CD8-positive, alpha-beta memory T cell (primary cell): Measurements from ENCODE around the gene CNTN1. TPM values are rescaled to one million over a fixed set of nuclear protein-coding genes. Genes with fewer than 3 reads are reported as not detected.

Experiments used
- CTCF ChIA-PET: fragments of 350-600 bp; sonication (Branson Sonifier 250); formaldehyde crosslinking; loops from one replicate; lab custom pipeline; 2021; ENCODE audit warnings: antibody characterized with exemption; lab: Charles Lee
- POLR2A ChIA-PET: fragments of 350-600 bp; sonication (Branson Sonifier 250); formaldehyde crosslinking; loops from one replicate; lab custom pipeline; 2021; ENCODE audit warnings: antibody characterized with exemption; lab: Charles Lee
- DNase-seq, 5 donors: peaks; one replicate each; pipeline versions ENCODE4 v3.0.0 to v3.0.0-alpha.2; 2020 to 2022; ENCODE audit warnings: mixed read lengths in 1 of 5
- H3K27ac ChIP-seq: one replicate; pipeline ENCODE4 v1.7.0; 2013; ENCODE audit warnings: low read depth, mild to moderate bottlenecking, low read length, moderate library complexity
- H3K27me3 ChIP-seq: 2 replicates; pipeline ENCODE4 v1.7.0; 2013; ENCODE audit warnings: low read length, mild to moderate bottlenecking; ENCODE audit not compliant: insufficient read depth, poor library complexity, severe bottlenecking
- H3K36me3 ChIP-seq: 2 replicates; pipeline ENCODE4 v1.7.0; 2013; ENCODE audit warnings: mild to moderate bottlenecking, low read length, moderate library complexity; ENCODE audit not compliant: insufficient read depth
- H3K4me1 ChIP-seq: 2 replicates; pipeline ENCODE4 v1.7.0; 2013; ENCODE audit warnings: mild to moderate bottlenecking, low read length, moderate library complexity; ENCODE audit not compliant: insufficient read depth
- H3K4me3 ChIP-seq: 2 replicates; pipeline ENCODE4 v1.7.0; 2013; ENCODE audit warnings: mild to moderate bottlenecking, low read length
- H3K9me3 ChIP-seq: 2 replicates; pipeline ENCODE4 v1.7.0; 2013; ENCODE audit warnings: mild to moderate bottlenecking, low read length
- H3K27ac Mint-ChIP-seq, 8 donors: one replicate each; pipeline ENCODE4 v1.8.0; 2020 to 2021; ENCODE audit warnings: mixed read lengths in 8 of 8, mild to moderate bottlenecking in 6 of 8, inconsistent platforms in 3 of 8, moderate library complexity in 3 of 8
- H3K27me3 Mint-ChIP-seq, 2 donors: one replicate each; pipeline ENCODE4 v1.8.0; 2020 to 2021; ENCODE audit warnings: mixed read lengths in 2 of 2, mild to moderate bottlenecking in 1 of 2, moderate library complexity in 1 of 2
- H3K36me3 Mint-ChIP-seq, 3 donors: one replicate each; pipeline ENCODE4 v1.8.0; 2020 to 2021; ENCODE audit warnings: mixed read lengths in 3 of 3, inconsistent platforms in 1 of 3, mild to moderate bottlenecking in 1 of 3
- H3K4me1 Mint-ChIP-seq, 3 donors: one replicate each; pipeline ENCODE4 v1.8.0; 2020 to 2021; ENCODE audit warnings: mixed read lengths in 3 of 3, inconsistent platforms in 1 of 3, mild to moderate bottlenecking in 1 of 3
- H3K4me3 Mint-ChIP-seq, 7 donors: one replicate each; pipeline ENCODE4 v1.8.0; 2020 to 2021; ENCODE audit warnings: mixed read lengths in 7 of 7, mild to moderate bottlenecking in 6 of 7, moderate library complexity in 4 of 7, inconsistent platforms in 2 of 7
- H3K9me3 Mint-ChIP-seq, 5 donors: one replicate each; pipeline ENCODE4 v1.8.0; 2020 to 2022; ENCODE audit warnings: mixed read lengths in 5 of 5, mild to moderate bottlenecking in 3 of 5, moderate library complexity in 2 of 5, inconsistent platforms in 1 of 5
- polyA plus RNA-seq: library from polyadenylated mRNA; unstranded; fragments of 300-500 nt; fragmentation: Illumina TruSeq; gene quantifications from one replicate; pipeline ENCODE4 v1.2.3, GENCODE V29; 2021
- total RNA-seq, 2 experiments: library from RNA; stranded (reverse); gene quantifications; one replicate each; pipeline ENCODE4 v1.2.3, GENCODE V29; 2021

CNTN1 gene
- total and polyA plus RNA-seq, 3 experiments from 2014 or later, result not detected

GRCh38 chr12:40988355-40988754, 296.1 kb downstream of the CNTN1 start:
- H3K4me1 Mint-ChIP-seq, result no peaks in the 10 kb centered on the region
- H3K4me1 ChIP-seq, result no peaks in the 10 kb centered on the region
- H3K4me3 ChIP-seq, result no peak overlapping the region
- no peaks in the 10 kb centered on the region for H3K36me3 Mint-ChIP-seq
- no peaks in the 10 kb centered on the region for H3K36me3 ChIP-seq
- H3K27ac ChIP-seq, result no peak overlapping the region
- H3K4me3 Mint-ChIP-seq, result no peak overlapping the region
- POLR2A ChIA-PET, result no interaction called here
- no peaks in the 10 kb centered on the region for H3K9me3 ChIP-seq
- H3K27ac Mint-ChIP-seq, result no peak overlapping the region
- H3K27me3 ChIP-seq, result no peaks in the 10 kb centered on the region
- no peaks in the 10 kb centered on the region for H3K27me3 Mint-ChIP-seq
- CTCF ChIA-PET, result no interaction called here
- DNase-seq, result no peak
- peaks cover 0 to 10% (median 3%) of the 10 kb centered on the region in 5 donors for H3K9me3 Mint-ChIP-seq

- no peaks in the 10 kb centered on the region for H3K27me3 ChIP-seq
- no peak overlapping the region for H3K4me3 ChIP-seq
- POLR2A ChIA-PET, result no interaction called here
- H3K36me3 ChIP-seq, result no peaks in the 10 kb centered on the region
- H3K9me3 ChIP-seq, result no peaks in the 10 kb centered on the region
- Mint-ChIP-seq H3K4me3 (no peak overlapping the region), H3K27ac (no peak overlapping the region), H3K9me3 (peaks cover 0 to 10% (median 3%) of the 10 kb centered on the region in 5 donors), H3K36me3 (no peaks in the 10 kb centered on the region), H3K4me1 (no peaks in the 10 kb centered on the region), H3K27me3 (no peaks in the 10 kb centered on the region)
- no peak for DNase-seq
- CTCF ChIA-PET, result no interaction called here
- H3K27ac ChIP-seq, result no peak overlapping the region
- H3K4me1 ChIP-seq, result no peaks in the 10 kb centered on the region
These were observed 296.6 kb downstream of the CNTN1 start for GRCh38 chr12:40988824-40989223.

GRCh38 chr12:40989785-40990184, 297.5 kb downstream of the CNTN1 start:
- Mint-ChIP-seq H3K36me3 (no peaks in the 10 kb centered on the region), H3K9me3 (peaks cover 0 to 10% (median 3%) of the 10 kb centered on the region in 5 donors), H3K27ac (no peak overlapping the region), H3K27me3 (no peaks in the 10 kb centered on the region), H3K4me1 (no peaks in the 10 kb centered on the region), H3K4me3 (no peak overlapping the region)
- Histone ChIP-seq H3K4me3 (no peak overlapping the region), H3K27ac (no peak overlapping the region), H3K9me3 (no peaks in the 10 kb centered on the region), H3K4me1 (no peaks in the 10 kb centered on the region), H3K27me3 (no peaks in the 10 kb centered on the region), H3K36me3 (no peaks in the 10 kb centered on the region)
- no peak for DNase-seq
- CTCF ChIA-PET, result no interaction called here
- POLR2A ChIA-PET, result no interaction called here

- CTCF ChIA-PET, result no interaction called here
- H3K4me3 Mint-ChIP-seq, result no peak overlapping the region
- H3K4me1 Mint-ChIP-seq, result no peaks in the 10 kb centered on the region
- H3K4me1 ChIP-seq, result no peaks in the 10 kb centered on the region
- H3K27me3 ChIP-seq, result no peaks in the 10 kb centered on the region
- POLR2A ChIA-PET, result no interaction called here
- no peak overlapping the region for H3K4me3 ChIP-seq
- no peak for DNase-seq
- H3K9me3 Mint-ChIP-seq, result peaks cover 0 to 2% (median 0%) of the 10 kb centered on the region in 5 donors
- H3K27me3 Mint-ChIP-seq, result no peaks in the 10 kb centered on the region
- no peaks in the 10 kb centered on the region for H3K9me3 ChIP-seq
- H3K27ac ChIP-seq, result no peak overlapping the region
- H3K36me3 Mint-ChIP-seq, result no peaks in the 10 kb centered on the region
- H3K36me3 ChIP-seq, result no peaks in the 10 kb centered on the region
- no peak overlapping the region for H3K27ac Mint-ChIP-seq
These were observed 299.9 kb downstream of the CNTN1 start for GRCh38 chr12:40992158-40992557.

- no peaks in the 10 kb centered on the region for H3K4me1 ChIP-seq
- no peak overlapping the region for H3K27ac ChIP-seq
- POLR2A ChIA-PET, result no interaction called here
- Mint-ChIP-seq H3K36me3 (no peaks in the 10 kb centered on the region), H3K4me3 (no peak overlapping the region), H3K27me3 (no peaks in the 10 kb centered on the region), H3K4me1 (no peaks in the 10 kb centered on the region), H3K27ac (no peak overlapping the region), H3K9me3 (peaks cover 0 to 2% (median 0%) of the 10 kb centered on the region in 5 donors)
- H3K9me3 ChIP-seq, result no peaks in the 10 kb centered on the region
- no peak overlapping the region for H3K4me3 ChIP-seq
- DNase-seq, result no peak
- H3K36me3 ChIP-seq, result no peaks in the 10 kb centered on the region
- no peaks in the 10 kb centered on the region for H3K27me3 ChIP-seq
- CTCF ChIA-PET, result no interaction called here
These were observed 300.4 kb downstream of the CNTN1 start for GRCh38 chr12:40992674-40993073.

- Mint-ChIP-seq H3K9me3 (peaks cover 0 to 4% (median 0%) of the 10 kb centered on the region in 5 donors), H3K4me3 (no peak overlapping the region), H3K27me3 (no peaks in the 10 kb centered on the region), H3K4me1 (no peaks in the 10 kb centered on the region), H3K27ac (no peak overlapping the region), H3K36me3 (no peaks in the 10 kb centered on the region)
- Histone ChIP-seq H3K27ac (no peak overlapping the region), H3K4me3 (no peak overlapping the region), H3K9me3 (no peaks in the 10 kb centered on the region), H3K27me3 (no peaks in the 10 kb centered on the region), H3K4me1 (no peaks in the 10 kb centered on the region), H3K36me3 (no peaks in the 10 kb centered on the region)
- no peak for DNase-seq
- POLR2A ChIA-PET, result no interaction called here
- CTCF ChIA-PET, result no interaction called here
These were observed 300.9 kb downstream of the CNTN1 start for GRCh38 chr12:40993158-40993557.

GRCh38 chr12:40996091-40996490, 303.9 kb downstream of the CNTN1 start:
- Mint-ChIP-seq H3K36me3 (no peaks in the 10 kb centered on the region), H3K27me3 (no peaks in the 10 kb centered on the region), H3K27ac (no peak overlapping the region), H3K9me3 (peaks cover 0 to 4% (median 0%) of the 10 kb centered on the region in 5 donors), H3K4me3 (no peak overlapping the region), H3K4me1 (no peaks in the 10 kb centered on the region)
- DNase-seq, result no peak
- Histone ChIP-seq H3K4me3 (no peak overlapping the region), H3K27ac (no peak overlapping the region), H3K27me3 (no peaks in the 10 kb centered on the region), H3K36me3 (no peaks in the 10 kb centered on the region), H3K4me1 (no peaks in the 10 kb centered on the region), H3K9me3 (no peaks in the 10 kb centered on the region)
- CTCF ChIA-PET, result no interaction called here
- POLR2A ChIA-PET, result no interaction called here

- H3K4me1 ChIP-seq, result no peaks in the 10 kb centered on the region
- no peaks in the 10 kb centered on the region for H3K4me1 Mint-ChIP-seq
- no peak overlapping the region for H3K4me3 ChIP-seq
- no peaks in the 10 kb centered on the region for H3K27me3 Mint-ChIP-seq
- POLR2A ChIA-PET, result no interaction called here
- no peaks in the 10 kb centered on the region for H3K27me3 ChIP-seq
- peaks cover 4 to 15% (median 14%) of the 10 kb centered on the region in 5 donors for H3K9me3 Mint-ChIP-seq
- H3K27ac Mint-ChIP-seq, result no peak overlapping the region
- no peaks in the 10 kb centered on the region for H3K36me3 Mint-ChIP-seq
- DNase-seq, result no peak
- no peak overlapping the region for H3K4me3 Mint-ChIP-seq
- no peaks in the 10 kb centered on the region for H3K36me3 ChIP-seq
- H3K27ac ChIP-seq, result no peak overlapping the region
- no peaks in the 10 kb centered on the region for H3K9me3 ChIP-seq
- CTCF ChIA-PET, result no interaction called here
These were observed 307.0 kb downstream of the CNTN1 start for GRCh38 chr12:40999210-40999609.

- no peak overlapping the region for H3K27ac ChIP-seq
- H3K36me3 Mint-ChIP-seq, result peaks cover 0 to 3% (median 0%) of the 10 kb centered on the region in 3 donors
- no peaks in the 10 kb centered on the region for H3K4me1 Mint-ChIP-seq
- H3K9me3 Mint-ChIP-seq, result peaks cover 25 to 39% (median 34%) of the 10 kb centered on the region in 5 donors
- no peaks in the 10 kb centered on the region for H3K36me3 ChIP-seq
- no peak overlapping the region for H3K4me3 ChIP-seq
- H3K27ac Mint-ChIP-seq, result no peak overlapping the region
- no peak overlapping the region for H3K4me3 Mint-ChIP-seq
- peaks cover 8% of the 10 kb centered on the region for H3K9me3 ChIP-seq
- ChIA-PET CTCF (no interaction called here), POLR2A (no interaction called here)
- no peak for DNase-seq
- no peaks in the 10 kb centered on the region for H3K4me1 ChIP-seq
- H3K27me3 Mint-ChIP-seq, result no peaks in the 10 kb centered on the region
- no peaks in the 10 kb centered on the region for H3K27me3 ChIP-seq
These were observed 316.2 kb downstream of the CNTN1 start for GRCh38 chr12:41008472-41008871.
